Fibroblast of mammary gland (primary cell): ENCODE data around the gene QRFP.

Experiments
- DNase-seq: peaks from one replicate; pipeline ENCODE4 v3.0.0-alpha.2; 2010; ENCODE audit warnings: low read depth
- H3K4me3 ChIP-seq: 2 replicates; pipeline ENCODE4 v1.5.1; 2011; ENCODE audit warnings: low read depth, mild to moderate bottlenecking, low read length, moderate library complexity; ENCODE audit not compliant: control insufficient read depth
- CTCF ChIP-seq: conservative IDR thresholded peaks from 2 replicates; pipeline ENCODE4 v1.5.1; 2011; ENCODE audit warnings: low read depth, low read length, inconsistent platforms; ENCODE audit not compliant: control insufficient read depth, insufficient read depth

The QRFP gene

GRCh38 chr9:130906735-130907416 is 10.3 kb upstream of the QRFP start:
- H3K4me3 ChIP-seq = no peak overlapping the region
- no peak for TF ChIP-seq CTCF
- no peak for DNase-seq

GRCh38 chr9:130905902-130906734 is 9.5 kb upstream of the QRFP start:
- DNase-seq = no peak
- no peak overlapping the region for H3K4me3 ChIP-seq
- no peak for TF ChIP-seq CTCF

- no peak for TF ChIP-seq CTCF
- no peak overlapping the region for H3K4me3 ChIP-seq
- no peak for DNase-seq
Observed at GRCh38 chr9:130905125-130905901, 8.7 kb upstream of the QRFP start.

- no peak for DNase-seq
- TF ChIP-seq CTCF = no peak
- no peak overlapping the region for H3K4me3 ChIP-seq
Observed at GRCh38 chr9:130904070-130905044, 7.7 kb upstream of the QRFP start.

GRCh38 chr9:130903194-130904069 is 6.8 kb upstream of the QRFP start:
- no peak overlapping the region for H3K4me3 ChIP-seq
- DNase-seq = no peak
- no peak for TF ChIP-seq CTCF
